H1 (cell line): ENCODE measurements around the gene NHERF2. TPM values are rescaled to one million over a fixed set of nuclear protein-coding genes. Genes with fewer than 3 reads are reported as not detected.

Source experiments
- CTCF ChIA-PET: fragments of 300-600 bp; sonication (Branson Sonifier 250); formaldehyde crosslinking; loops from one replicate; lab custom pipeline; 2021; ENCODE audit not compliant: partially characterized antibody; lab: Charles Lee
- POLR2A ChIA-PET: fragments of 300-600 bp; sonication (Branson Sonifier 250); formaldehyde crosslinking; loops from one replicate; lab custom pipeline; 2021; ENCODE audit warnings: inconsistent platforms; ENCODE audit not compliant: partially characterized antibody; lab: Charles Lee
- DNase-seq, 2 experiments: peaks; one replicate each; pipeline versions ENCODE4 v3.0.0 to v3.0.0-alpha.2; 2010 to 2022; ENCODE audit warnings: low spot score in 2 of 2, low read depth in 1 of 2, mixed read lengths in 1 of 2
- FAIRE-seq: peaks from 2 replicates; lab custom pipeline; 2011; peaks lifted over from hg19 to GRCh38; lab: Jason Lieb, UNC
- H2AFZ ChIP-seq: 2 replicates; pipeline ENCODE4 v1.8.1; 2012; ENCODE audit warnings: low read length, inconsistent platforms
- H2AK5ac ChIP-seq: 2 replicates; pipeline ENCODE4 v1.6.1; 2013; ENCODE audit warnings: low read depth, low read length
- H2BK120ac ChIP-seq: replicated peaks from 2 replicates; pipeline ENCODE3; 2013; ENCODE audit warnings: low read depth, low read length, inconsistent platforms
- H2BK12ac ChIP-seq: 2 replicates; pipeline ENCODE4 v1.6.1; 2013; ENCODE audit warnings: low read depth, low read length
- H2BK15ac ChIP-seq: 2 replicates; pipeline ENCODE4 v1.6.1; 2013; ENCODE audit warnings: low read length
- H2BK20ac ChIP-seq: 2 replicates; pipeline ENCODE4 v1.6.1; 2013; ENCODE audit warnings: low read length
- H2BK5ac ChIP-seq: 2 replicates; pipeline ENCODE4 v1.6.1; 2013; ENCODE audit warnings: low read depth, low read length
- H3K14ac ChIP-seq: 2 replicates; pipeline ENCODE4 v1.6.1; 2013; ENCODE audit warnings: inconsistent platforms; ENCODE audit not compliant: insufficient read length
- H3K18ac ChIP-seq: 2 replicates; pipeline ENCODE4 v1.6.1; 2013; ENCODE audit warnings: low read length; ENCODE audit errors: extremely low read depth
- H3K23ac ChIP-seq: 2 replicates; pipeline ENCODE4 v1.6.1; 2013; ENCODE audit warnings: inconsistent platforms; ENCODE audit not compliant: insufficient read length
- H3K23me2 ChIP-seq: 2 replicates; pipeline ENCODE4 v1.6.1; 2013; ENCODE audit warnings: low read depth, low read length
- H3K27ac ChIP-seq: 2 replicates; pipeline ENCODE4 v1.6.1; 2011; ENCODE audit warnings: low read depth, low read length, inconsistent platforms
- H3K27me3 ChIP-seq, 4 experiments: replicated peaks in 1 of 4; 1 replicate in 1 of 4; 2 replicates in 3 of 4; pipeline versions ENCODE4 v1.6.1 to v1.8.1; 2011 to 2013; ENCODE audit warnings: low read length in 3 of 4, mild to moderate bottlenecking in 3 of 4, inconsistent platforms in 2 of 4, mixed read lengths in 2 of 4, moderate library complexity in 1 of 4; ENCODE audit not compliant: control insufficient read depth in 3 of 4, insufficient read depth in 3 of 4; ENCODE audit errors: extremely low read depth in 1 of 4
- H3K36me3 ChIP-seq, 4 experiments: 2 replicates each; pipeline versions ENCODE4 v1.6.1 to v1.8.1; 2011 to 2013; ENCODE audit warnings: mild to moderate bottlenecking in 4 of 4, low read length in 3 of 4, moderate library complexity in 2 of 4, control low read depth in 1 of 4, inconsistent platforms in 1 of 4; ENCODE audit not compliant: insufficient read depth in 4 of 4, control insufficient read depth in 2 of 4
- H3K4ac ChIP-seq: replicated peaks from 2 replicates; pipeline ENCODE3; 2013; ENCODE audit warnings: low read length, low read depth, mixed read lengths, inconsistent platforms; ENCODE audit not compliant: insufficient read length
- H3K4me1 ChIP-seq, 4 experiments: replicated peaks in 1 of 4; 1 replicate in 1 of 4; 2 replicates in 3 of 4; pipeline versions ENCODE4 v1.6.1 to v1.8.1; 2011 to 2013; ENCODE audit warnings: low read length in 3 of 4, inconsistent platforms in 2 of 4, mixed read lengths in 1 of 4; ENCODE audit not compliant: insufficient read depth in 4 of 4, control insufficient read depth in 3 of 4
- H3K4me2 ChIP-seq, 2 experiments: 2 replicates each; pipeline versions ENCODE4 v1.6.1 to v1.8.1; 2011 to 2013; ENCODE audit warnings: low read depth in 2 of 2, low read length in 2 of 2, control low read depth in 1 of 2, inconsistent platforms in 1 of 2, mild to moderate bottlenecking in 1 of 2; ENCODE audit not compliant: insufficient read depth in 1 of 2
- H3K4me3 ChIP-seq, 4 experiments: fragments of 200-600, 300-600 bp in 1 of 4; sonication (generic), shearing (Covaris generic), sonication (Bioruptor Twin) in 1 of 4; 2 replicates each; pipeline versions ENCODE4 v1.5.1 to v1.8.1; 2011 to 2016; ENCODE audit warnings: low read length in 4 of 4, low read depth in 3 of 4, control low read depth in 2 of 4, inconsistent platforms in 2 of 4, mild to moderate bottlenecking in 2 of 4, mixed read lengths in 1 of 4, moderate library complexity in 1 of 4; ENCODE audit not compliant: insufficient read depth in 2 of 4; ENCODE audit errors: extremely low read depth in 1 of 4
- H3K56ac ChIP-seq: replicated peaks from 2 replicates; pipeline ENCODE3; 2013; ENCODE audit warnings: low read depth, mild to moderate bottlenecking, mixed read lengths, low read length, inconsistent platforms; ENCODE audit not compliant: insufficient read length
- H3K79me1 ChIP-seq: 2 replicates; pipeline ENCODE4 v1.6.1; 2013; ENCODE audit warnings: low read depth, low read length, control low read depth
- H3K79me2 ChIP-seq, 2 experiments: 2 replicates each; pipeline versions ENCODE4 v1.6.1 to v1.8.1; 2012 to 2013; ENCODE audit warnings: low read length in 2 of 2, mild to moderate bottlenecking in 2 of 2, inconsistent platforms in 1 of 2; ENCODE audit not compliant: insufficient read depth in 2 of 2, control insufficient read depth in 1 of 2
- H3K9ac ChIP-seq, 4 experiments: replicated peaks in 1 of 4; 1 replicate in 1 of 4; 2 replicates in 3 of 4; pipeline versions ENCODE4 v1.6.1 to v1.8.1; 2011 to 2013; ENCODE audit warnings: low read depth in 3 of 4, low read length in 3 of 4, control low read depth in 2 of 4, mild to moderate bottlenecking in 2 of 4, moderate library complexity in 2 of 4, inconsistent platforms in 1 of 4; ENCODE audit errors: extremely low read depth in 1 of 4
- H3K9me3 ChIP-seq, 2 experiments: 2 replicates each; pipeline versions ENCODE4 v1.6.1 to v1.8.1; 2012 to 2013; ENCODE audit warnings: mild to moderate bottlenecking in 2 of 2, moderate library complexity in 2 of 2, control low read depth in 1 of 2, inconsistent platforms in 1 of 2, low read depth in 1 of 2, low read length in 1 of 2, mixed read lengths in 1 of 2; ENCODE audit not compliant: insufficient read depth in 2 of 2
- H4K20me1 ChIP-seq, 2 experiments: replicated peaks in 1 of 2; 2 replicates each; pipeline versions ENCODE3 to v1.8.1; 2011 to 2013; ENCODE audit warnings: inconsistent platforms in 2 of 2, low read length in 2 of 2, mild to moderate bottlenecking in 1 of 2; ENCODE audit not compliant: insufficient read depth in 2 of 2, control insufficient read depth in 1 of 2
- H4K5ac ChIP-seq: 2 replicates; pipeline ENCODE4 v1.6.1; 2013; ENCODE audit warnings: low read length, low read depth, mixed read lengths, inconsistent platforms; ENCODE audit not compliant: insufficient read length
- H4K8ac ChIP-seq: 2 replicates; pipeline ENCODE4 v1.8.0; 2013; ENCODE audit warnings: mild to moderate bottlenecking, moderate library complexity, low read length, inconsistent platforms; ENCODE audit not compliant: insufficient read depth; ENCODE audit errors: extremely low read depth
- H4K91ac ChIP-seq: replicated peaks from 2 replicates; pipeline ENCODE3; 2013; ENCODE audit warnings: low read length, mixed read lengths, inconsistent platforms; ENCODE audit not compliant: insufficient read length
- WGBS, 2 experiments: shearing (Covaris generic) in 1 of 2; methylation state at CpG; one replicate each; pipeline versions ENCODE4 v1.1.6 to v1.1.7; 2013 to 2015; ENCODE audit warnings: low lambda C conversion rate in 2 of 2, mixed read lengths in 2 of 2, inconsistent platforms in 1 of 2, low coverage in 1 of 2, missing lambda C conversion rate in 1 of 2; ENCODE audit not compliant: insufficient replicate concordance in 2 of 2, insufficient coverage in 1 of 2, insufficient read length in 1 of 2; ENCODE audit errors: extremely low coverage in 1 of 2, missing lambda C conversion rate in 1 of 2; 5-methylcytosine and 5-hydroxymethylcytosine counted together
- polyA plus RNA-seq, 7 experiments: library from polyadenylated mRNA; depleted of rRNA in 3 of 7; stranded (reverse) in 5 of 7; unstranded in 2 of 7; fragments of >200 nt in 5 of 7; fragments of 200-250 nt in 2 of 7; gene quantifications; 1 replicate in 5 of 7; 2 replicates in 1 of 7; 4 replicates in 1 of 7; pipeline versions ENCODE4 v1.2.1 to v1.2.3, GENCODE V29; 2011 to 2013; ENCODE audit warnings: missing spikeins in 2 of 7, mixed read lengths in 2 of 7
- total RNA-seq: library from RNA; stranded (reverse); fragmentation: NEBNext Ultra II Directional; extraction: Animal tissue kit (Norgen Biotek cat#: 25700); gene quantifications from 2 replicates; pipeline ENCODE4 v1.2.1, GENCODE V29; 2021

Gene NHERF2
- total and polyA plus RNA-seq, 2 of the 8 experiments (the other 6 are each of a cell fraction or from before 2014, with no cell fraction given), result 13.9 to 19.3 TPM

- H3K27me3 ChIP-seq, result peaks cover 0 to 7% (median 0%) of the 10 kb centered on the region in 4 experiments; a peak in 3 of 7 replicates
- no peak overlapping the region for H3K18ac ChIP-seq
- H3K36me3 ChIP-seq, result no peaks in the 10 kb centered on the region
- no peaks in the 10 kb centered on the region for H3K9me3 ChIP-seq
- no peak overlapping the region for H2BK12ac ChIP-seq
- no peak overlapping the region for H2AFZ ChIP-seq
- ChIA-PET CTCF (interaction anchor here (1.2 to 3.1 kb wide), 5 partner anchors 9 to 77 kb away, joined by 3 to 18 read pairs (median 6); no protein-coding TSS in a partner anchor), POLR2A (interaction anchor here (0.7 to 1.8 kb wide), 4 partner anchors 24 to 142 kb away, joined by 3 to 5 read pairs (median 4); partner anchors contain the start of genes RPS2, SYNGR3 and TRAF7)
- FAIRE-seq (no peak), DNase-seq (no peak)
- no peak overlapping the region for H4K5ac ChIP-seq
- no peak overlapping the region for H2AK5ac ChIP-seq
- H2BK20ac ChIP-seq, result 0 out of 2 replicates have a peak overlapping the region, but pooled peaks have one; percentile 10
- H4K8ac ChIP-seq, result no peak overlapping the region
- no peak overlapping the region for H4K91ac ChIP-seq
- peaks cover 3% of the 10 kb centered on the region; the same call in 1 of the 2 replicates for H3K79me1 ChIP-seq
- no peak overlapping the region for H3K56ac ChIP-seq
- no peak overlapping the region for H3K27ac ChIP-seq
- peaks cover 3 to 9% (median 6%) of the 10 kb centered on the region in 4 experiments for H3K4me1 ChIP-seq
- no peak overlapping the region for H3K9ac ChIP-seq
- no peak overlapping the region for H3K4me3 ChIP-seq
- H2BK120ac ChIP-seq, result no peak overlapping the region
- no peak overlapping the region for H3K14ac ChIP-seq
- no peak overlapping the region for H2BK15ac ChIP-seq
- H2BK5ac ChIP-seq, result no peak overlapping the region
- H3K4ac ChIP-seq, result no peak overlapping the region
- WGBS, 2 experiments, result 87% methylated on average over 15 of the region's 15 CpGs; no CpG with 5 or more reads in 1 of the 2 experiments
- peaks cover 0 to 5% of the 10 kb centered on the region in 2 experiments for H4K20me1 ChIP-seq
- no peak overlapping the region for H3K23ac ChIP-seq
- H3K79me2 ChIP-seq, result peaks cover 7 to 9% of the 10 kb centered on the region in 2 experiments; a peak in 3 of 4 replicates
- no peak overlapping the region for H3K4me2 ChIP-seq
- H3K23me2 ChIP-seq, result peaks cover 12% of the 10 kb centered on the region; the same call in 1 of the 2 replicates
Observed at GRCh38 chr16:2013527-2013926, 13.2 kb upstream of the NHERF2 start.
